Fibroblast of lung (primary cell): ENCODE measurements around the gene DGAT2. TPM values are rescaled to one million over a fixed set of nuclear protein-coding genes. Genes with fewer than 3 reads are reported as not detected.

Experiments
- DNase-seq, 2 donors: peaks; one replicate each; pipeline versions ENCODE4 v3.0.0 to v3.0.0-alpha.2; 2010; ENCODE audit warnings: low read depth in 2 of 2
- H2AFZ ChIP-seq: 2 replicates; pipeline ENCODE4 v1.5.1; 2012; ENCODE audit warnings: low read length, control low read depth, inconsistent platforms
- H3K27ac ChIP-seq: 2 replicates; pipeline ENCODE4 v1.5.1; 2011; ENCODE audit warnings: low read length, control low read depth; ENCODE audit not compliant: insufficient read depth
- H3K27me3 ChIP-seq: 2 replicates; pipeline ENCODE4 v1.5.1; 2011; ENCODE audit warnings: mild to moderate bottlenecking, low read length; ENCODE audit not compliant: control insufficient read depth, insufficient read depth
- H3K36me3 ChIP-seq: 2 replicates; pipeline ENCODE4 v1.5.1; 2011; ENCODE audit warnings: low read length; ENCODE audit not compliant: control insufficient read depth, insufficient read depth
- H3K4me1 ChIP-seq: 2 replicates; pipeline ENCODE4 v1.5.1; 2011; ENCODE audit warnings: low read length; ENCODE audit not compliant: control insufficient read depth, insufficient read depth; ENCODE audit errors: extremely low read depth
- H3K4me2 ChIP-seq: 2 replicates; pipeline ENCODE4 v1.5.1; 2011; ENCODE audit warnings: low read length, control low read depth; ENCODE audit not compliant: insufficient read depth; ENCODE audit errors: extremely low read depth
- H3K4me3 ChIP-seq, 4 experiments: fragments of 200-600 bp in 1 of 4; sonication (generic) in 1 of 4; replicated peaks in 1 of 4; 2 replicates each; pipeline ENCODE4 v1.5.1; 2011 to 2016; ENCODE audit warnings: low read length in 4 of 4, low read depth in 3 of 4, mild to moderate bottlenecking in 3 of 4, control low read depth in 2 of 4, inconsistent platforms in 1 of 4, mixed read lengths in 1 of 4; ENCODE audit not compliant: insufficient read depth in 1 of 4; ENCODE audit errors: control extremely low read depth in 1 of 4
- H3K79me2 ChIP-seq: 2 replicates; pipeline ENCODE4 v1.5.1; 2012; ENCODE audit warnings: mild to moderate bottlenecking, low read length, inconsistent platforms; ENCODE audit not compliant: control insufficient read depth, insufficient read depth
- H3K9ac ChIP-seq: 2 replicates; pipeline ENCODE4 v1.5.1; 2011; ENCODE audit warnings: mild to moderate bottlenecking, low read length, control low read depth; ENCODE audit not compliant: insufficient read depth
- H3K9me3 ChIP-seq: 2 replicates; pipeline ENCODE4 v1.5.1; 2012; ENCODE audit warnings: low read depth, low read length; ENCODE audit not compliant: control insufficient read depth, insufficient read depth
- H4K20me1 ChIP-seq: 2 replicates; pipeline ENCODE4 v1.5.1; 2011; ENCODE audit warnings: low read length; ENCODE audit not compliant: control insufficient read depth, insufficient read depth; ENCODE audit errors: extremely low read depth
- CTCF ChIP-seq, 2 donors: IDR thresholded peaks in 1 of 2; conservative IDR thresholded peaks in 1 of 2; 1 replicate in 1 of 2; 2 replicates in 1 of 2; pipeline ENCODE4 v1.5.1; 2011 to 2012; ENCODE audit warnings: low read length in 2 of 2, control low read depth in 1 of 2, inconsistent platforms in 1 of 2, low read depth in 1 of 2, mild to moderate bottlenecking in 1 of 2
- EZH2 ChIP-seq: IDR thresholded peaks from 2 replicates; pipeline ENCODE4 v1.5.1; 2012; ENCODE audit warnings: low read length, control low read depth, mild to moderate bottlenecking; ENCODE audit errors: missing control alignments
- polyA plus RNA-seq, 2 donors: library from polyadenylated mRNA; depleted of rRNA in 1 of 2; stranded (reverse) in 1 of 2; unstranded in 1 of 2; fragments of >200 nt; gene quantifications; 2 replicates each; pipeline ENCODE4 v1.2.1, GENCODE V29; 2011 to 2012; ENCODE audit warnings: missing spikeins in 1 of 2
- total RNA-seq: library from RNA; depleted of rRNA; stranded (reverse); fragments of >200 nt; gene quantifications from 2 replicates; pipeline ENCODE4 v1.2.1, GENCODE V29; 2014

DGAT2 gene
- total and polyA plus RNA-seq, 2 donors (not counting 1 experiment from before 2014, with no cell fraction given): 0.32 to 1.3 TPM

- Histone ChIP-seq H3K9me3 (no peaks in the 10 kb centered on the region), H3K4me3 (no peak overlapping the region), H3K79me2 (no peaks in the 10 kb centered on the region), H3K27ac (no peak overlapping the region), H4K20me1 (no peaks in the 10 kb centered on the region), H3K4me2 (no peak overlapping the region), H3K36me3 (no peaks in the 10 kb centered on the region), H2AFZ (no peak overlapping the region), H3K9ac (no peak overlapping the region), H3K27me3 (peaks cover 5% of the 10 kb centered on the region), H3K4me1 (no peaks in the 10 kb centered on the region)
- TF ChIP-seq CTCF (conservative IDR thresholded peaks at IDR 0.05 in 1 of 2, IDR thresholded peaks at IDR 0.05 in 1 of 2; ENCODE audit: low read depth in 1 of 2, low read length in 2 of 2) (no peak), EZH2 (no peak)
- no peak for DNase-seq
Measured at GRCh38 chr11:75778962-75779361, 10.4 kb downstream of the DGAT2 start.

- peaks cover 4% of the 10 kb centered on the region for H3K27me3 ChIP-seq
- no peak overlapping the region for H2AFZ ChIP-seq
- no peak overlapping the region for H3K27ac ChIP-seq
- H3K79me2 ChIP-seq: no peaks in the 10 kb centered on the region
- TF ChIP-seq CTCF (conservative IDR thresholded peaks at IDR 0.05 in 1 of 2, IDR thresholded peaks at IDR 0.05 in 1 of 2; ENCODE audit: low read depth in 1 of 2, low read length in 2 of 2) (no peak), EZH2 (no peak)
- no peaks in the 10 kb centered on the region for H3K4me1 ChIP-seq
- DNase-seq: no peak
- H3K4me3 ChIP-seq: no peak overlapping the region
- no peak overlapping the region for H3K4me2 ChIP-seq
- H3K9me3 ChIP-seq: no peaks in the 10 kb centered on the region
- no peaks in the 10 kb centered on the region for H4K20me1 ChIP-seq
- no peaks in the 10 kb centered on the region for H3K36me3 ChIP-seq
- no peak overlapping the region for H3K9ac ChIP-seq
Measured at GRCh38 chr11:75779960-75780359, 11.4 kb downstream of the DGAT2 start.

- Histone ChIP-seq H3K79me2 (no peaks in the 10 kb centered on the region), H4K20me1 (no peaks in the 10 kb centered on the region), H3K4me1 (no peaks in the 10 kb centered on the region), H2AFZ (no peak overlapping the region), H3K4me2 (no peak overlapping the region), H3K27me3 (peaks cover 2% of the 10 kb centered on the region), H3K9ac (no peak overlapping the region), H3K27ac (no peak overlapping the region), H3K4me3 (no peak overlapping the region), H3K9me3 (no peaks in the 10 kb centered on the region), H3K36me3 (no peaks in the 10 kb centered on the region)
- no peak for DNase-seq
- TF ChIP-seq EZH2 (no peak), CTCF (conservative IDR thresholded peaks at IDR 0.05 in 1 of 2, IDR thresholded peaks at IDR 0.05 in 1 of 2; ENCODE audit: low read depth in 1 of 2, low read length in 2 of 2) (no peak)
Measured at GRCh38 chr11:75780888-75781287, 12.3 kb downstream of the DGAT2 start.
